ENCODE measurements around the gene MTMR4. TPM values are rescaled to one million over a fixed set of nuclear protein-coding genes. Genes with fewer than 3 reads are reported as not detected.
"Not testable (repeated sequence)": the region's sequence is repeated elsewhere in the genome, so short reads cannot be mapped to it uniquely, and the experiment has no call there.

Gene MTMR4
- polyA plus RNA-seq, 3 donors, result 7.2 to 20.7 (median 8.4) TPM

DNA sequence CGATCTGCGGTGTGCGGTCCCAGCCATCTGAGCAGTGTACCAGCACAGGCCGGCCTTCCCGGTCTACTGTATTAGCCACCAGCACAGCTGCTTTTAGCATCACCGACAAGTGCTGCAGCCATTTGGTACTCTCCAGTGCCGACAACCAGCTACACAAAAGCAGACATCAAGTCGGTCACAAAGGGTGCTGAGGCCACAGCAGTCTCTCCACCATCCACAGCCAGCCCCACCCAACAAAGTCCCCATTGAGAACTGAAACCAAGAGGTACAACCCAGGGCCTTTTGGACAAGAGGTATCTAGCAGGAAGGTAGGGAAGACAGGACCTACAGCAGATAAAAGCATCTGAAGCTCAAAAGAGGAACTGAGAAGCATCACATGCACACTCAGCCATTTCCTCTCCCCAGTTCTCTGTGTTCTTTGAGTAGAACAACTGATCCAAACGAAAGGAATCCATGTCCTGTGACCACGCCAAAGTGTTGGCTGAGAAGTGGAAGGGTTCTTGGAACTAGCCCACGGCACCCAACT lies 9.5 kb downstream of the MTMR4 start:
- Histone ChIP-seq H3K4me1 (ENCODE audit: control insufficient read depth in 1 of 2, insufficient read depth in 2 of 2, low read length in 2 of 2) (peaks cover 42 to 47% of the 10 kb centered on the region in 2 donors), H3K27ac (ENCODE audit: low read depth in 1 of 2, low read length in 2 of 2) (peak overlapping the region; percentile 72 to 79), H3K9me3 (replicated peaks in 1 of 2; ENCODE audit: control insufficient read depth in 1 of 2, insufficient read depth in 1 of 2, low read length in 2 of 2) (no peaks in the 10 kb centered on the region), H3K4me2 (replicated peaks; ENCODE audit: extremely low read depth, low read length, poor library complexity, severe bottlenecking) (peak overlapping the region; percentile 33), H3K36me3 (replicated peaks in 1 of 2; ENCODE audit: control insufficient read depth in 1 of 2, insufficient read depth in 2 of 2, low read length in 2 of 2) (peaks cover 64 to 90% of the 10 kb centered on the region in 2 donors), H3K9ac (ENCODE audit: insufficient read depth, low read length, poor library complexity, severe bottlenecking) (no peak overlapping the region), H2AFZ (ENCODE audit: insufficient read depth, low read depth, low read length, poor library complexity, severe bottlenecking) (peak overlapping the region; percentile 69), H3K79me2 (ENCODE audit: insufficient read depth, low read length) (peaks cover 4% of the 10 kb centered on the region), H4K20me1 (ENCODE audit: insufficient read depth, low read length) (peaks cover 5% of the 10 kb centered on the region), H3K4me3 (replicated peaks in 1 of 3; ENCODE audit: low read depth in 2 of 3, low read length in 3 of 3) (peak overlapping the region in 1 of 3 experiments; percentile 24), H3K27me3 (ENCODE audit: control insufficient read depth in 2 of 2, insufficient read depth in 2 of 2, low read length in 2 of 2) (no peaks in the 10 kb centered on the region)
- intact Hi-C loops (cut with micrococcal nuclease), result no loop called here
- H3K27ac Mint-ChIP-seq, result peak overlapping the region; percentile 80 to 94 (median 89)
- peaks cover 44% of the 10 kb centered on the region for H3K4me1 Mint-ChIP-seq
- no peaks in the 10 kb centered on the region for H3K27me3 Mint-ChIP-seq (ENCODE audit: low read depth in 3 of 3)
- H3K36me3 Mint-ChIP-seq, result peaks cover 69 to 87% of the 10 kb centered on the region in 2 donors
- peaks cover 0 to 2% (median 0%) of the 10 kb centered on the region in 7 donors for H3K9me3 Mint-ChIP-seq
- DNase-seq, result peak; percentile 45 to 71 (median 66)
- TF ChIP-seq, protein P1, sequence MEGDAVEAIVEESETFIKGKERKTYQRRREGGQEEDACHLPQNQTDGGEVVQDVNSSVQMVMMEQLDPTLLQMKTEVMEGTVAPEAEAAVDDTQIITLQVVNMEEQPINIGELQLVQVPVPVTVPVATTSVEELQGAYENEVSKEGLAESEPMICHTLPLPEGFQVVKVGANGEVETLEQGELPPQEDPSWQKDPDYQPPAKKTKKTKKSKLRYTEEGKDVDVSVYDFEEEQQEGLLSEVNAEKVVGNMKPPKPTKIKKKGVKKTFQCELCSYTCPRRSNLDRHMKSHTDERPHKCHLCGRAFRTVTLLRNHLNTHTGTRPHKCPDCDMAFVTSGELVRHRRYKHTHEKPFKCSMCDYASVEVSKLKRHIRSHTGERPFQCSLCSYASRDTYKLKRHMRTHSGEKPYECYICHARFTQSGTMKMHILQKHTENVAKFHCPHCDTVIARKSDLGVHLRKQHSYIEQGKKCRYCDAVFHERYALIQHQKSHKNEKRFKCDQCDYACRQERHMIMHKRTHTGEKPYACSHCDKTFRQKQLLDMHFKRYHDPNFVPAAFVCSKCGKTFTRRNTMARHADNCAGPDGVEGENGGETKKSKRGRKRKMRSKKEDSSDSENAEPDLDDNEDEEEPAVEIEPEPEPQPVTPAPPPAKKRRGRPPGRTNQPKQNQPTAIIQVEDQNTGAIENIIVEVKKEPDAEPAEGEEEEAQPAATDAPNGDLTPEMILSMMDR (IDR thresholded peaks at IDR 0.05), result no peak
- peak overlapping the region in 1 of 2 donors; percentile 41 for H3K4me3 Mint-ChIP-seq
- 97% methylated on average over 7 of the region's 11 CpGs for WGBS (ENCODE audit: insufficient coverage)

DNA sequence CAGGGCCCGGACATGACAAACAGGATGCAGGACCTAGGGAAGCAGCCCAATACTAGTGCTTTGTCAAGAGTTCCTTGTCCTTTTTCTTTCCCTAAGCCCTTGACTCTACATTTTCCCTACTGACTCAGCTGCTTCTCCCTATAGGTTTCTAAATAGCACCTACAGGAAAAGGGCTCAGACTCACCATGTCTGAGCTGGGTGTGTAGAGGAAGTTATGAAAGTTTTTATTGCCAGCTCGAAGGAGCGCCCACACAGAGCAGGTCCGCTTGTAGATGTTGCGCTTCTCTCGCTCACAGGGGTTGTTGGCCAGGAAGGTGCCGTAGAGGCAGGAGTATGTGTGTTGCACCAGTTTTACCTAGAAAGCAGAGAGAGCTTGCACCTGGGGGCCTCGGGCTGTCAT lies 10.6 kb downstream of the MTMR4 start:
- peaks cover 48% of the 10 kb centered on the region for H3K4me1 Mint-ChIP-seq
- Histone ChIP-seq H3K4me2 (replicated peaks; ENCODE audit: extremely low read depth, low read length, poor library complexity, severe bottlenecking) (no peak overlapping the region), H2AFZ (ENCODE audit: insufficient read depth, low read depth, low read length, poor library complexity, severe bottlenecking) (no peak overlapping the region), H4K20me1 (ENCODE audit: insufficient read depth, low read length) (peaks cover 5% of the 10 kb centered on the region), H3K9ac (ENCODE audit: insufficient read depth, low read length, poor library complexity, severe bottlenecking) (no peak overlapping the region), H3K36me3 (replicated peaks in 1 of 2; ENCODE audit: control insufficient read depth in 1 of 2, insufficient read depth in 2 of 2, low read length in 2 of 2) (peaks cover 57 to 87% of the 10 kb centered on the region in 2 donors), H3K27me3 (ENCODE audit: control insufficient read depth in 2 of 2, insufficient read depth in 2 of 2, low read length in 2 of 2) (no peaks in the 10 kb centered on the region), H3K9me3 (replicated peaks in 1 of 2; ENCODE audit: control insufficient read depth in 1 of 2, insufficient read depth in 1 of 2, low read length in 2 of 2) (no peaks in the 10 kb centered on the region), H3K4me1 (ENCODE audit: control insufficient read depth in 1 of 2, insufficient read depth in 2 of 2, low read length in 2 of 2) (peaks cover 42 to 47% of the 10 kb centered on the region in 2 donors), H3K4me3 (replicated peaks in 1 of 3; ENCODE audit: low read depth in 2 of 3, low read length in 3 of 3) (peak overlapping the region in 1 of 3 experiments; percentile 1), H3K79me2 (ENCODE audit: insufficient read depth, low read length) (peaks cover 4% of the 10 kb centered on the region), H3K27ac (ENCODE audit: low read depth in 1 of 2, low read length in 2 of 2) (peak overlapping the region; percentile 39 to 59)
- TF ChIP-seq, protein P1 (IDR thresholded peaks at IDR 0.05), result no peak
- peaks cover 66 to 87% of the 10 kb centered on the region in 2 donors for H3K36me3 Mint-ChIP-seq
- peak overlapping the region in 1 of 2 donors; percentile 29 for H3K4me3 Mint-ChIP-seq
- peak overlapping the region; percentile 52 to 90 (median 74) for H3K27ac Mint-ChIP-seq
- WGBS (ENCODE audit: insufficient coverage), result 33% methylated on average over 3 of the region's 8 CpGs
- peak in 2 of 3 donors; percentile 41 to 56 for DNase-seq
- H3K9me3 Mint-ChIP-seq, result peaks cover 0 to 2% (median 0%) of the 10 kb centered on the region in 7 donors
- intact Hi-C loops (cut with micrococcal nuclease), result no loop called here
- no peaks in the 10 kb centered on the region for H3K27me3 Mint-ChIP-seq (ENCODE audit: low read depth in 3 of 3)

DNA sequence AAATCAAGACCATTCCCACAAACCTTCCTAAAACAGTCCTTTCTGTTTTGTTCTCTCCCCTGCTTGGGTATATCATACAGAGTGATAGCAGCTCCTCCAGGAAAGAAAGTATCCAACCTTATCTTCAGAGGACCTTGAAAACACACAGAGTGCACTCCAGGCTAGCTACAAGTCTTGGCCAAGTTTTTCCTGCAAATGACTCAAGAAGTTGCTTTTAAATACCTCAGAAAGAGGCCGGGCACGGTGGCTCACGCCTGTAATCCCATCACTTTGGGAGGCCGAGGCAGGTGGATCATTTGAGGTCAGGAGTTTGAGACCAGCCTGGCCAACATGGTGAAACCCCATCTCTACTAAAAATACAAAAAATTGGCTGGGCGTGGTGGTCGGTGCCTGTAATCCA lies 11.3 kb downstream of the MTMR4 start:
- Histone ChIP-seq H3K27ac (ENCODE audit: low read depth in 1 of 2, low read length in 2 of 2) (peak overlapping the region in 1 of 2 donors; percentile 59), H3K36me3 (replicated peaks in 1 of 2; ENCODE audit: control insufficient read depth in 1 of 2, insufficient read depth in 2 of 2, low read length in 2 of 2) (peaks cover 52 to 85% of the 10 kb centered on the region in 2 donors), H3K4me1 (ENCODE audit: control insufficient read depth in 1 of 2, insufficient read depth in 2 of 2, low read length in 2 of 2) (peaks cover 42 to 47% of the 10 kb centered on the region in 2 donors)
- H4K20me1 ChIP-seq (ENCODE audit: insufficient read depth, low read length); intact Hi-C loops (cut with micrococcal nuclease); DNase-seq; H3K9me3 Mint-ChIP-seq; H3K4me3 ChIP-seq (replicated peaks in 1 of 3; ENCODE audit: low read depth in 2 of 3, low read length in 3 of 3); H3K4me3 Mint-ChIP-seq; H3K27me3 Mint-ChIP-seq (ENCODE audit: low read depth in 3 of 3); H3K27me3 ChIP-seq (ENCODE audit: control insufficient read depth in 2 of 2, insufficient read depth in 2 of 2, low read length in 2 of 2); H3K4me2 ChIP-seq (replicated peaks; ENCODE audit: extremely low read depth, low read length, poor library complexity, severe bottlenecking); H3K9me3 ChIP-seq (replicated peaks in 1 of 2; ENCODE audit: control insufficient read depth in 1 of 2, insufficient read depth in 1 of 2, low read length in 2 of 2); H3K79me2 ChIP-seq (ENCODE audit: insufficient read depth, low read length); H3K9ac ChIP-seq (ENCODE audit: insufficient read depth, low read length, poor library complexity, severe bottlenecking); H2AFZ ChIP-seq (ENCODE audit: insufficient read depth, low read depth, low read length, poor library complexity, severe bottlenecking): not testable (repeated sequence)
- peaks cover 65 to 87% of the 10 kb centered on the region in 2 donors for H3K36me3 Mint-ChIP-seq
- 95% methylated on average over 4 of the region's 6 CpGs for WGBS (ENCODE audit: insufficient coverage)
- H3K4me1 Mint-ChIP-seq, result peaks cover 49% of the 10 kb centered on the region
- H3K27ac Mint-ChIP-seq, result peak overlapping the region in 6 of 7 donors; percentile 68 to 90 (median 80)

Measured in CD14-positive monocyte (primary cell).